Osteocyte (in vitro differentiated cells): ENCODE data around the gene GPR83. TPM values are rescaled to one million over a fixed set of nuclear protein-coding genes. Genes with fewer than 3 reads are reported as not detected.

Experiments
- DNase-seq: peaks from one replicate; pipeline ENCODE4 v3.0.0; 2021; ENCODE audit warnings: mixed read lengths; ENCODE audit not compliant: unreplicated experiment; ENCODE audit errors: extremely low spot score
- H3K27ac Mint-ChIP-seq: one replicate; pipeline ENCODE4 v1.8.0; 2021; ENCODE audit warnings: mild to moderate bottlenecking, mixed read lengths; ENCODE audit not compliant: unreplicated experiment
- H3K27me3 Mint-ChIP-seq: one replicate; pipeline ENCODE4 v1.8.0; 2021; ENCODE audit warnings: mixed read lengths; ENCODE audit not compliant: unreplicated experiment
- H3K36me3 Mint-ChIP-seq: one replicate; pipeline ENCODE4 v1.8.0; 2021; ENCODE audit warnings: mixed read lengths; ENCODE audit not compliant: unreplicated experiment
- H3K4me1 Mint-ChIP-seq: one replicate; pipeline ENCODE4 v1.8.0; 2021; ENCODE audit warnings: mixed read lengths; ENCODE audit not compliant: unreplicated experiment
- H3K4me3 Mint-ChIP-seq: one replicate; pipeline ENCODE4 v1.8.0; 2021; ENCODE audit warnings: mild to moderate bottlenecking, moderate library complexity, mixed read lengths; ENCODE audit not compliant: unreplicated experiment
- H3K9me3 Mint-ChIP-seq: one replicate; pipeline ENCODE4 v1.8.0; 2021; ENCODE audit warnings: mixed read lengths; ENCODE audit not compliant: unreplicated experiment
- total RNA-seq: library from RNA; stranded (reverse); gene quantifications from 2 replicates; pipeline ENCODE4 v1.2.1, GENCODE V29; 2021
- TF ChIP-seq, protein P1 (sequence below): fragments of 200-600 bp; sonication (generic); IDR thresholded peaks from 2 replicates; pipeline ENCODE4 v1.5.0; 2021; ENCODE audit warnings: antibody characterized with exemption, mild to moderate bottlenecking, moderate library complexity

GPR83 gene
- total RNA-seq, 1 donor from 2014 or later = not detected

- Mint-ChIP-seq H3K27me3 (peaks cover 5% of the 10 kb centered on the region), H3K4me1 (no peaks in the 10 kb centered on the region), H3K4me3 (no peak overlapping the region), H3K27ac (no peak overlapping the region), H3K36me3 (no peaks in the 10 kb centered on the region), H3K9me3 (no peaks in the 10 kb centered on the region)
- no peak for DNase-seq
- TF ChIP-seq, protein P1, sequence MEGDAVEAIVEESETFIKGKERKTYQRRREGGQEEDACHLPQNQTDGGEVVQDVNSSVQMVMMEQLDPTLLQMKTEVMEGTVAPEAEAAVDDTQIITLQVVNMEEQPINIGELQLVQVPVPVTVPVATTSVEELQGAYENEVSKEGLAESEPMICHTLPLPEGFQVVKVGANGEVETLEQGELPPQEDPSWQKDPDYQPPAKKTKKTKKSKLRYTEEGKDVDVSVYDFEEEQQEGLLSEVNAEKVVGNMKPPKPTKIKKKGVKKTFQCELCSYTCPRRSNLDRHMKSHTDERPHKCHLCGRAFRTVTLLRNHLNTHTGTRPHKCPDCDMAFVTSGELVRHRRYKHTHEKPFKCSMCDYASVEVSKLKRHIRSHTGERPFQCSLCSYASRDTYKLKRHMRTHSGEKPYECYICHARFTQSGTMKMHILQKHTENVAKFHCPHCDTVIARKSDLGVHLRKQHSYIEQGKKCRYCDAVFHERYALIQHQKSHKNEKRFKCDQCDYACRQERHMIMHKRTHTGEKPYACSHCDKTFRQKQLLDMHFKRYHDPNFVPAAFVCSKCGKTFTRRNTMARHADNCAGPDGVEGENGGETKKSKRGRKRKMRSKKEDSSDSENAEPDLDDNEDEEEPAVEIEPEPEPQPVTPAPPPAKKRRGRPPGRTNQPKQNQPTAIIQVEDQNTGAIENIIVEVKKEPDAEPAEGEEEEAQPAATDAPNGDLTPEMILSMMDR = no peak
Measured at GRCh38 chr11:94328587-94329080, 72.6 kb downstream of the GPR83 start.

Other genes with a start within 250 kb of the GPR83 start
- gene IZUMO1R, start 96.8 kb downstream of the GPR83 start, total RNA-seq = not detected in 2 replicates
- 21.2 and 21.4 TPM in 2 replicates for gene MRE11, start 92.4 kb upstream of the GPR83 start, total RNA-seq
- 11.3 and 11.7 TPM in 2 replicates for gene ANKRD49, start 92.6 kb upstream of the GPR83 start, total RNA-seq
- not detected in 2 replicates for gene C11orf97, start 111.0 kb upstream of the GPR83 start, total RNA-seq
- 2.8 and 3.0 TPM in 2 replicates for gene FUT4, start 142.5 kb upstream of the GPR83 start, total RNA-seq
- gene PIWIL4, start 165.9 kb upstream of the GPR83 start, total RNA-seq = 0.84 and 1.2 TPM in 2 replicates